Activated CD8-positive, alpha-beta memory T cell treated with anti-CD3 and anti-CD28 coated beads for 48 hours (primary cell): ENCODE data around the gene TXNDC16.

Experiments
- DNase-seq, 3 experiments: peaks; one replicate each; pipeline ENCODE4 v3.0.0-alpha.2; 2020; ENCODE audit warnings: low read depth in 2 of 3, low spot score in 2 of 3

The TXNDC16 gene

GRCh38 chr14:52447236-52447635 lies 105.1 kb downstream of the TXNDC16 start:
- DNase-seq, result no peak

- no peak for DNase-seq
Observed at GRCh38 chr14:52446355-52446754, 106.0 kb downstream of the TXNDC16 start.

GRCh38 chr14:52443506-52443905 lies 108.8 kb downstream of the TXNDC16 start:
- DNase-seq, result no peak

DNA sequence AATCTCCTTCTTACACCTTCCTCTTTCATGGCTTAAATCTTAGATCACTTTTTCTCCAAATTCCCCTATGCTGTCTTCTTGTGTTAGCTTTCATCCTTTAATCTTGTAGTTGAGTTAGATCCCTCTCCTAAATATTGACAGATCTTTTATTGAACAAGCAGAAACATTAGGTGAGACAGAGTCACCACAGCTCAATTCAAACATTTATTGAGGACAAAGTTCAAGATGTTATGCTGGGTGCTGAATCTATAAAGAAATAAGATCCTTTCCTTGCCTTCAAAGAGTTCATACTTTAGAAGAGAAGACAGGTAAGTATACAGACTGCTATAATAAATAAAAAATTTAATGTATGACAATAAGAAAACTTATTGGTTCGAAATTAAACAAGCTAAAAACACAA lies 109.7 kb downstream of the TXNDC16 start:
- no peak for DNase-seq

DNA sequence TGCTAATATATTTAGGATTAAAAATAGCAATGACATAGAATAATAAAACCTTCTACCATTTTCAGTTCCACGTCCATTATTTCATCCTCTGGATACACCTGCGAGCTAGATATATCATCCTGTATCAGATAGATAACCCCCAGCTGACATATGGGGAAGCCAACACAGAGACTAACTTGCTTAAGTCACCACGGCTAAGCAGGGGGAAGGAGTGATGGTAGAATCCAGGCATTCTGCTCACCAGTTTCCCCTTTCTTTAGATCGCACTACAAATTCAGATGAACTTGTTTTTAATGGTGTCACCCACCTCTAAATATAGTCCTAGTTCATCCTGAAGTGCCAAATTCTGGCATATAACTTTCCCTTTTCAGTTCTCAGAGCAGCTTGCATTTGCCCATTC lies 110.1 kb downstream of the TXNDC16 start:
- no peak for DNase-seq

DNA sequence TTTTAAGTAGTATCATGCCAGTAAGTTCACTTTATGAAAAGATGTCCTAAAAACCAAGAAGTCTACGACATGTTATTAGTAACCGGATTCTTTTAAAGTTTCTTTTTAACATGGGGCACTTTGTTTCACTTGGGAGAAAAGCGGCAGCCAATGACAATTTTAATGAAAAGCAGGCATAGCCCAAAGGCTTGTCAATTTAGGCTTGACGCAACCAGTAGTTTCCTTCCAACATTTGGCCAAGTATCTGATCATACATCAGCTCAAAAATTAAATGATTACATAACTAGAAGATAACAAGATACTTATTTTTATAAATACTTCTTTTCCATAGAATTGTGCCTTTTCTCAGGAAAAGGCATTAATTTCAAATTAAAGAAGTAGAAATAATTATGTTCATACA lies 112.8 kb downstream of the TXNDC16 start:
- DNase-seq, result no peak

DNA sequence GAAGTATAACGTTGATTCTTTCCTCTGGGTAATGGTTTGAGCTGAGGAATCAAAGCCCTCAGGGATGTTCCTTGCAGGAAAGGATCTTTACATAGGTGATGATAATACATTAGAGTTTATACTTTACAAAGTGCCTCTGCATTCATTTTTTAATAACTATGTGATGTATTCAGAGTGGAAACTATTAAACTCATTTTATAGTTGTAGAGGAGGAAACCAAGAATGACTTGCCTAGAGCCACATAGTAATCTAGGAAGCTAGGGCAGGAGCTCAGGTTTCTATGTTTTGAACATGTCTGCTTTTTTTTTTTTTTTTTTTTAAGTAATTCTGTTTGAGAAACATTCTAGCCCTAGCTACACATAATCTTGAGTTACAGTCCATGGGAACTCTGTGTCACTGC lies 117.3 kb downstream of the TXNDC16 start:
- no peak for DNase-seq

GRCh38 chr14:52430474-52430873 lies 121.8 kb downstream of the TXNDC16 start:
- DNase-seq, result no peak

DNA sequence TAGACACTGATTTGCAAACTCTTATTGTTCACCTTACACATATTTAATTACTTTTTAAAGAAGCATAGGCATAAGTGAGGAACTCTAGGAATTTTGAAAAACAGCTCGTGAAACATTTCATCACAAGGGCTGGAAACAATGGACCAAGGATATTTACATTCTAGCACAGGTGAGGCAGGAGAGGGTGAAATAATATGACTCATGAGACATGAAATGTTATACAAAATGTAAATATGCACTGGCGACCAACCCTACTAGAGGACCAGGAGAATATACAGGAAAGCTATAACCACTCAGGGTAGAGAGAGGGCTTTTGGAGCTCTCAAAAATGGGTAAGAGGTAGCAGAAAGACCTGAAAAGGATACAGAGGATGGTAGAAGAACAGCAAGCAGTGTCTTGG lies 122.9 kb downstream of the TXNDC16 start:
- no peak for DNase-seq

DNA sequence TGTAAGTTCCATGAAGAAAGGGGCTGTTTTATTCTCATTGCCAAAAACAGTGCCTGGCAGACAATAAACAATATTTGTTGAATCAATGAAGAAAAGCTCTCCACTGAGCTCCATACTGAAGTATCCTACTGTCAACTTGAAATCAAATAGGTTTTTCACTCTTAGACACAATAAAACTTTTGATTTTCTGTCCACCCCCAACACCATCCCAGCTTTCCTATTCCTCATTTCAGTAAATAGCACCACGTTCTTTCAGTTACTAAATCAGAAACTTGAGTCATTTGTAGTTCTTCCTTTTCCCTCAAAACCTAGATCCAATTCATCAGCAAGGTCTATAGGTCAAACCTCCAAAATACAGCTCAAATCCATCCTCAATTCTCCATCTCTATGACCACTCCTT lies 124.8 kb downstream of the TXNDC16 start:
- no peak for DNase-seq

DNA sequence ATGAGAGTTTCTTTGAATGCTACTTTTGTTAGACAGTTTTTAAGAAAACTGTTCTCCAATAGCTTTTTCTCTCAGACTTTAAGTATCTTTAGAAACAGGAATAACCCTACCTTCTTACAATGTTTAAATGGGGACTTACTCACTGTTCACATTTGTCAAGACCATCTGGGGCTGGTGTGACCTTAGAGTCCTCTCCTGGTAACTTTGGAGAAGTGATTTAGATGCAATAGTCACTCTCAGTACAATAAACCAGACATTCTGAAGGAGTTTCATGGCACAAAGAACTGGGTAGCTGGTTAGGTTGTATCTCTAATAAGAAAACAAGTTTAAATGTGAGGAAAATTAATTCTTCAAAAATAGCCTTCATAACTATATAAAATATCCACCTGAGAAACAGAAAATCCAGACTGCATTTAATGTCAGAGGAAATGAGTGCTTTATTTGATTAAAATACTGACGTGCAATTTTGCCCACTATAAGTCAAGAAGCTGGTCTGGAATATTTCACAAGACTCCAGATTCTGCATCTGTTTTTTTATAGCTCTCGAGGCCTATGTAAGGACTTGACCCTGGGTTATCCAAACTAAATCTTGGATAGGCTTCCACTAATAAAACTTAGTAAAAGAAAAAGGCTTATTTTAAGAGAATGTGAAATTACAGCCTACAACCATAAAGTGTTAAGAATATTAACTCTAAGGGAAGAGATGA lies 129.5 kb downstream of the TXNDC16 start:
- DNase-seq, result no peak

DNA sequence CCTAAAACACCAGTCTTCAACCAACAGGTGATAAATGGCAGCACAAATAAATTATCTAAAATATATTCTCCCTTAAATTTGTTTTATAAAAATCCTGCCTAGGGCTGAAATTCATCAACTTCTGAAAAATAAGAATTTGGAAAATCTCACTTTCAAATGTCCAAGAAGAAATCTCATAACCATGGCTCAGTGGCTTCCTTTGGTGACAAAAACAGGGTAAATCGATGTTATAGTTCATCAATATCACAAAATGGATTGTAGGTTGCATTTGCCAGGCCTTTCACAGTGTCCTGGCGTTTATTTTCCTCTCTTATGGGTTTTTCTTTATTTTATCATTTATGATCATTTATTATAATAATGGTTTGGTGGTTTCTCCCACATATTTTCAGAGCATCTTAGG lies 135.2 kb downstream of the TXNDC16 start:
- no peak for DNase-seq

DNA sequence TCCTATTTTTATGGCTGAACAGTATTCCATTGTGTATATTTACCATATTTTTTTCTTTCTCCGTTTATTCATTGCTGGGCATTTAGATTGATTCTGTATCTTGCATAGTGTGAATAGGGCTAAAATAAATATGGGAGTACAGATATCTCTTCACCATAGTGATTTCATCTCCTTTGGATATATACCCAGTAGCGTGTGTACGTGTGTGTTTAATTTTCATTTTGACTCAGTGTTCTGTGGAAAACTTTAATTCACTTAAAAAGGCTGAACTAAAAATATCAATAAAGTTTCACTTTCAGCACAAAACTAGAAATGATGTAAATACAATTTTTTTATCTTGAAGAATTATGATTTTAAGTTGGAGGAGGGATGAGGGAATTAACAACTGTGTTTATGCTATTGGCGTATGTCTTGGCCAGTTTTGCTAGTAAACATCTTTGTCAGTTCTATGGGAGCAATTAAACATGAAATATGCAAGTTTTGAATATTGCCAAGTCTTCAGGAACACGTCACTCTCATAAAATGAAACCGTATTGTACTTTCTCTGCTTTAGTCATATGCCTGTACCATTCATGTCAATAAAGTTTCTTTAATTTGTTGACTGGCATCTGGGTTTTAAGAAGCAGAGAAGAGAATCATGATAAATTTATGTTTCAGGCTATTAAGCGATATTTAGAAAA lies 138.4 kb downstream of the TXNDC16 start:
- no peak for DNase-seq

GRCh38 chr14:52412426-52412825 lies 139.9 kb downstream of the TXNDC16 start:
- DNase-seq, result no peak

- DNase-seq, result no peak
Observed at GRCh38 chr14:52405314-52405713, 147.0 kb downstream of the TXNDC16 start.

- DNase-seq, result no peak
Observed at GRCh38 chr14:52402812-52403526, 149.3 kb downstream of the TXNDC16 start.

DNA sequence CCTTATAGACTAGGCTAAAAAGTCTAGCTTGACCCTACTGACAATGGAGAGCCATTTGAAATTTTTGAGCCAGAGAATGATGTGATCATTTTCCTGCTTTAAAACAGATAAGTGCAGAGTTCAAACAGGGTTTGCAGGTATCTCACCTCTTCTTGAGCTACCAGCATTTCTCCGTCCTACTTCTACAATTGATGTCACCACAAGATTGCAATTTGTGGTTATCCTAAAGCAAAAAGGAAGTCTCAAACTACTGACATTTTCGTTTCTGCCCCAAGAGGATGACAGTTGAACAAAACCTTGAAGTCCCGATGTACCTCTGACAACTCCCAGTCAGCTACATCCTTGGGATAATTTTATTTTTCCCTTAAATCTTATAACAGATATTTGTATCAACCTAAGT lies 151.5 kb downstream of the TXNDC16 start:
- DNase-seq, result no peak

- DNase-seq, result no peak
Observed at GRCh38 chr14:52399921-52400595, 152.2 kb downstream of the TXNDC16 start.

DNA sequence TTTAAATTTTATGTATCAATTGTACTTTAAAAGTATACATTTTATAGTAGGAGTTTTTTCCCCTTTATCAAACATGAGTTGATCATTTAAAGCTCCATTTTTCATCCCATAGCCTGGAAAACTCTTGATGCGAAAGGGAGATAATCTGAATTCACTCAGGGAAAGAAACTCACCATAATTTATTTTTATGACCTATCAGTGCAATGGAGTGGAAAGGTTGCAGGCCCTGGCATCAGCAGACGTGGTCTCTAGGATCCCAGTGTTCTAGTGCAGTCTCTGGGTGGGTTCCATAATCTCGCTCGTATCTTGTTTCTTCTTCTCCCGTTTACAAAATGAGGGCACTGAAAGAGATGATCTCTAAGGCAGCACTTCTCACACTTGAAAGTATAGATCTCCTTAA lies 153.2 kb downstream of the TXNDC16 start:
- no peak for DNase-seq

GRCh38 chr14:52397844-52398243 lies 154.5 kb downstream of the TXNDC16 start:
- DNase-seq, result no peak

DNA sequence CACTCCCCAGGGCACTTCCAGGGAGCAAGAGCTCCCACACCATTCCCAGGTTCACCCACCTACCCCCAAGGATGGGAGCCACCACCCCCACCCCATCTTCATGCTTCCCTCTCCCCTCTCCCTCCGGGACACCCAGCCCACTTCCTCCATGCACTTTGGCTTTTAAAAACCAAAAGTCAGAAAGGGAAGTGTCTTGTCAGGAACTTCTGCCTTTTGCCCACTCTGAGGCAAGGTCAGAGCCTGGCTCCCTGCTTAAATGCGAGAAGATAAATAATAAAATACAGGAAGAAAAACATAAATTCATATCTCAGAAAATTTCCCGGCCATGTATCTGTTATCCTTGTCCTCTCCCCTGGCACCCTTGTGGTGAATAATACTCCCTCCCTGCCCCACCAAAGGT lies 156.6 kb downstream of the TXNDC16 start:
- DNase-seq, result no peak
